HepG2 (cell line): ENCODE measurements around the gene FCRLA. TPM values are rescaled to one million over a fixed set of nuclear protein-coding genes. Genes with fewer than 3 reads are reported as not detected.

Experiments
- ARID2 ChIP-seq: sonication (generic); formaldehyde crosslinking; IDR thresholded peaks from 2 replicates; pipeline ENCODE4 v1.8.1; 2022; ENCODE audit warnings: mild to moderate bottlenecking, missing genetic modification reagents, borderline replicate concordance
- CC2D1A ChIP-seq: sonication (generic); formaldehyde crosslinking; IDR thresholded peaks from 2 replicates; pipeline ENCODE4 v1.8.1; 2023; ENCODE audit warnings: mild to moderate bottlenecking, missing genetic modification reagents
- GPN1 ChIP-seq: sonication (generic); formaldehyde crosslinking; IDR thresholded peaks from 2 replicates; pipeline ENCODE4 v1.5.1; 2020; ENCODE audit warnings: missing genetic modification reagents, borderline replicate concordance
- HNF4A ChIP-seq: sonication (generic); formaldehyde crosslinking; IDR thresholded peaks from 2 replicates; pipeline ENCODE4 v1.4.0; 2020; ENCODE audit warnings: missing genetic modification reagents
- HNF4G ChIP-seq, 2 experiments: sonication (generic) in 1 of 2; formaldehyde crosslinking in 1 of 2; IDR thresholded peaks; 2 replicates each; pipeline versions ENCODE4 v1.4.0 to v1.6.1; 2011 to 2020; ENCODE audit warnings: borderline replicate concordance in 2 of 2, low read depth in 2 of 2, mild to moderate bottlenecking in 2 of 2, low read length in 1 of 2, missing genetic modification reagents in 1 of 2, moderate library complexity in 1 of 2
- ISX ChIP-seq: sonication (generic); formaldehyde crosslinking; conservative IDR thresholded peaks from 2 replicates; pipeline ENCODE4 v1.5.0; 2020; ENCODE audit warnings: missing genetic modification reagents
- JDP2 ChIP-seq: sonication (generic); formaldehyde crosslinking; IDR thresholded peaks from 2 replicates; pipeline ENCODE4 v1.8.1; 2022; ENCODE audit warnings: missing genetic modification reagents, borderline replicate concordance
- MBD4 ChIP-seq: IDR thresholded peaks from 2 replicates; pipeline ENCODE4 v1.6.1; 2012; ENCODE audit warnings: low read length, inconsistent platforms, borderline replicate concordance
- NONO ChIP-seq, 2 experiments: fragments of 450-650 bp in 1 of 2; sonication (generic) in 1 of 2; formaldehyde crosslinking in 1 of 2; IDR thresholded peaks in 1 of 2; conservative IDR thresholded peaks in 1 of 2; 2 replicates each; pipeline versions ENCODE4 v1.6.1 to v1.8.0; 2017 to 2022; ENCODE audit warnings: mild to moderate bottlenecking in 1 of 2, missing genetic modification reagents in 1 of 2, moderate library complexity in 1 of 2
- TGIF2 ChIP-seq: IDR thresholded peaks from 2 replicates; pipeline ENCODE4 v1.6.1; 2016; ENCODE audit warnings: control low read depth, missing compliant biosample characterization
- TOPORS ChIP-seq: sonication (generic); formaldehyde crosslinking; IDR thresholded peaks from 2 replicates; pipeline ENCODE4 v1.8.0; 2023; ENCODE audit warnings: mild to moderate bottlenecking, missing genetic modification reagents
- TP53 ChIP-seq: sonication (generic); formaldehyde crosslinking; conservative IDR thresholded peaks from 2 replicates; pipeline ENCODE4 v1.4.0; 2020; ENCODE audit warnings: missing genetic modification reagents
- ZBTB33 ChIP-seq: sonication (generic); formaldehyde crosslinking; IDR thresholded peaks from 2 replicates; pipeline ENCODE4 v1.4.0; 2020; ENCODE audit warnings: missing genetic modification reagents
- ZNF253 ChIP-seq: sonication (generic); formaldehyde crosslinking; IDR thresholded peaks from 2 replicates; pipeline ENCODE4 v1.8.0; 2022; ENCODE audit warnings: mild to moderate bottlenecking, missing genetic modification reagents, borderline replicate concordance
- ZNF564 ChIP-seq: sonication (generic); formaldehyde crosslinking; IDR thresholded peaks from 2 replicates; pipeline ENCODE4 v1.8.1; 2023; ENCODE audit warnings: mild to moderate bottlenecking, missing genetic modification reagents
- ZNF569 ChIP-seq: sonication (generic); formaldehyde crosslinking; IDR thresholded peaks from 2 replicates; pipeline ENCODE4 v1.5.0; 2020; ENCODE audit warnings: mild to moderate bottlenecking, missing genetic modification reagents, moderate library complexity, borderline replicate concordance
- ZNF670 ChIP-seq: sonication (generic); formaldehyde crosslinking; IDR thresholded peaks from 2 replicates; pipeline ENCODE4 v1.8.0; 2022; ENCODE audit warnings: mild to moderate bottlenecking, missing genetic modification reagents, borderline replicate concordance
- polyA plus RNA-seq, 8 experiments: library from polyadenylated mRNA; depleted of rRNA in 3 of 8; stranded (reverse) in 7 of 8; unstranded in 1 of 8; fragments of >200 nt; fragmentation: Illumina TruSeq in 4 of 8; extraction: Trizol in 4 of 8; gene quantifications; 2 replicates each; pipeline versions ENCODE4 v1.2.1 to v1.2.3, GENCODE V29; 2011 to 2016; ENCODE audit warnings: low read depth in 4 of 8, missing spikeins in 1 of 8, mixed read lengths in 1 of 8; ENCODE audit not compliant: insufficient read depth in 1 of 8
- total RNA-seq, 5 experiments: library from RNA; depleted of rRNA; stranded (reverse); fragments of >200 nt; fragmentation: Illumina TruSeq; extraction: Trizol; gene quantifications; 2 replicates each; pipeline ENCODE4 v1.2.3, GENCODE V29; 2016; ENCODE audit warnings: low read depth in 1 of 5
- TF ChIP-seq, protein P1 (sequence below): sonication (generic); formaldehyde crosslinking; IDR thresholded peaks from 2 replicates; pipeline ENCODE4 v1.5.0; 2020; ENCODE audit warnings: mild to moderate bottlenecking, missing genetic modification reagents, borderline replicate concordance
- TF ChIP-seq, protein P2 (sequence below): sonication (generic); formaldehyde crosslinking; IDR thresholded peaks from 2 replicates; pipeline ENCODE4 v1.4.0; 2020; ENCODE audit warnings: missing genetic modification reagents, borderline replicate concordance

FCRLA gene
- total and polyA plus RNA-seq, 2 of the 13 experiments (the other 11 are each of a cell fraction or from before 2014, with no cell fraction given), result not detected

GRCh38 chr1:161749509-161750407, 42.7 kb downstream of the FCRLA start, which contains the start of gene DUSP12 (continued):
- TF ChIP-seq TGIF2 (peak; percentile 70), ZNF569 (no peak; the same call in 1 of the 2 replicates), TP53 (CRISPR knock-in tag) (0 out of 2 replicates have a peak, but pooled peaks have one; percentile 45), TOPORS (CRISPR knock-in tag) (no peak), ARID2 (no peak), MBD4 (no peak), ZNF564 (CRISPR knock-in tag) (peak; percentile 53; the same call in 1 of the 2 replicates), JDP2 (CRISPR knock-in tag) (no peak), ZNF253 (CRISPR knock-in tag) (peak; percentile 94; the same call in 1 of the 2 replicates), ZNF670 (CRISPR knock-in tag) (peak; percentile 93), NONO (IDR thresholded peaks at IDR 0.05) (no peak), NONO (CRISPR knock-in tag; conservative IDR thresholded peaks at IDR 0.05) (peak; percentile 67), ZBTB33 (CRISPR knock-in tag) (peak; percentile 96), GPN1 (CRISPR knock-in tag) (peak; percentile 92; the same call in 1 of the 2 replicates), CC2D1A (CRISPR knock-in tag) (0 out of 2 replicates have a peak, but pooled peaks have one; percentile 85), ISX (CRISPR knock-in tag) (no peak), HNF4G (IDR thresholded peaks at IDR 0.05; ENCODE audit: borderline replicate concordance, low read depth, low read length) (no peak; the same call in 1 of the 2 replicates), HNF4G (CRISPR knock-in tag; IDR thresholded peaks at IDR 0.05; ENCODE audit: borderline replicate concordance, low read depth) (no peak; the same call in 1 of the 2 replicates), HNF4A (peak; percentile 24; the same call in 1 of the 2 replicates)
- TF ChIP-seq, protein P1, sequence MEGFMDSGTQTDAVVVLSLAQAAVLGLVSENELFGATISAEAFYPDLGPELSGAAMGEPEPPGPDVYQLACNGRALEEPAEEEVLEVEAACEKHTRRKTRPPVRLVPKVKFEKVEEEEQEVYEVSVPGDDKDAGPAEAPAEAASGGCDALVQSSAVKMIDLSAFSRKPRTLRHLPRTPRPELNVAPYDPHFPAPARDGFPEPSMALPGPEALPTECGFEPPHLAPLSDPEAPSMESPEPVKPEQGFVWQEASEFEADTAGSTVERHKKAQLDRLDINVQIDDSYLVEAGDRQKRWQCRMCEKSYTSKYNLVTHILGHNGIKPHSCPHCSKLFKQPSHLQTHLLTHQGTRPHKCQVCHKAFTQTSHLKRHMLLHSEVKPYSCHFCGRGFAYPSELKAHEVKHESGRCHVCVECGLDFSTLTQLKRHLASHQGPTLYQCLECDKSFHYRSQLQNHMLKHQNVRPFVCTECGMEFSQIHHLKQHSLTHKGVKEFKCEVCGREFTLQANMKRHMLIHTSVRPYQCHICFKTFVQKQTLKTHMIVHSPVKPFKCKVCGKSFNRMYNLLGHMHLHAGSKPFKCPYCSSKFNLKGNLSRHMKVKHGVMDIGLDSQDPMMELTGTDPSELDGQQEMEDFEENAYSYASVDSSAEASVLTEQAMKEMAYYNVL (CRISPR knock-in tag), result peak; percentile 79; the same call in 1 of the 2 replicates
- TF ChIP-seq, protein P2, sequence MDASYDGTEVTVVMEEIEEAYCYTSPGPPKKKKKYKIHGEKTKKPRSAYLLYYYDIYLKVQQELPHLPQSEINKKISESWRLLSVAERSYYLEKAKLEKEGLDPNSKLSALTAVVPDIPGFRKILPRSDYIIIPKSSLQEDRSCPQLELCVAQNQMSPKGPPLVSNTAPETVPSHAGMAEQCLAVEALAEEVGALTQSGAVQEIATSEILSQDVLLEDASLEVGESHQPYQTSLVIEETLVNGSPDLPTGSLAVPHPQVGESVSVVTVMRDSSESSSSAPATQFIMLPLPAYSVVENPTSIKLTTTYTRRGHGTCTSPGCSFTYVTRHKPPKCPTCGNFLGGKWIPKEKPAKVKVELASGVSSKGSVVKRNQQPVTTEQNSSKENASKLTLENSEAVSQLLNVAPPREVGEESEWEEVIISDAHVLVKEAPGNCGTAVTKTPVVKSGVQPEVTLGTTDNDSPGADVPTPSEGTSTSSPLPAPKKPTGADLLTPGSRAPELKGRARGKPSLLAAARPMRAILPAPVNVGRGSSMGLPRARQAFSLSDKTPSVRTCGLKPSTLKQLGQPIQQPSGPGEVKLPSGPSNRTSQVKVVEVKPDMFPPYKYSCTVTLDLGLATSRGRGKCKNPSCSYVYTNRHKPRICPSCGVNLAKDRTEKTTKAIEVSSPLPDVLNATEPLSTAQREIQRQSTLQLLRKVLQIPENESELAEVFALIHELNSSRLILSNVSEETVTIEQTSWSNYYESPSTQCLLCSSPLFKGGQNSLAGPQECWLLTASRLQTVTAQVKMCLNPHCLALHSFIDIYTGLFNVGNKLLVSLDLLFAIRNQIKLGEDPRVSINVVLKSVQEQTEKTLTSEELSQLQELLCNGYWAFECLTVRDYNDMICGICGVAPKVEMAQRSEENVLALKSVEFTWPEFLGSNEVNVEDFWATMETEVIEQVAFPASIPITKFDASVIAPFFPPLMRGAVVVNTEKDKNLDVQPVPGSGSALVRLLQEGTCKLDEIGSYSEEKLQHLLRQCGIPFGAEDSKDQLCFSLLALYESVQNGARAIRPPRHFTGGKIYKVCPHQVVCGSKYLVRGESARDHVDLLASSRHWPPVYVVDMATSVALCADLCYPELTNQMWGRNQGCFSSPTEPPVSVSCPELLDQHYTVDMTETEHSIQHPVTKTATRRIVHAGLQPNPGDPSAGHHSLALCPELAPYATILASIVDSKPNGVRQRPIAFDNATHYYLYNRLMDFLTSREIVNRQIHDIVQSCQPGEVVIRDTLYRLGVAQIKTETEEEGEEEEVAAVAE (CRISPR knock-in tag), result 0 out of 2 replicates have a peak, but pooled peaks have one; percentile 41
